ENCODE results near the gene TUSC7.

TUSC7 gene

GRCh38 chr3:116709479-116709878 is at the start of gene TUSC7:
TSS of gene TUSC7 (plus strand) at chr3:116709779.
- DNase-seq, result no peak

- DNase-seq, result no peak
These were observed 48.4 kb upstream of the TUSC7 start for GRCh38 chr3:116661196-116661595.

- no peak for DNase-seq
These were observed 46.1 kb upstream of the TUSC7 start for GRCh38 chr3:116663161-116664110.

- no peak for DNase-seq
These were observed 42.3 kb upstream of the TUSC7 start for GRCh38 chr3:116667324-116667723.

- DNase-seq, result no peak
These were observed 41.8 kb upstream of the TUSC7 start for GRCh38 chr3:116667791-116668190.

- DNase-seq, result no peak
These were observed 40.0 kb upstream of the TUSC7 start for GRCh38 chr3:116669576-116669975.

GRCh38 chr3:116671151-116671550 is 38.4 kb upstream of the TUSC7 start:
- no peak for DNase-seq

GRCh38 chr3:116678853-116679252 is 30.7 kb upstream of the TUSC7 start:
- DNase-seq, result no peak

GRCh38 chr3:116691041-116691440 is 18.5 kb upstream of the TUSC7 start:
- DNase-seq, result no peak

- DNase-seq, result no peak
These were observed 8.5 kb upstream of the TUSC7 start for GRCh38 chr3:116701070-116701469.

GRCh38 chr3:116702334-116702733 is 7.2 kb upstream of the TUSC7 start:
- DNase-seq, result no peak

GRCh38 chr3:116707531-116707930 is 2.0 kb upstream of the TUSC7 start:
- DNase-seq, result no peak

- no peak for DNase-seq
These were observed 6.9 kb downstream of the TUSC7 start for GRCh38 chr3:116716490-116716889.

- DNase-seq, result no peak
These were observed 8.0 kb downstream of the TUSC7 start for GRCh38 chr3:116717566-116717965.

- DNase-seq, result no peak
These were observed 18.9 kb downstream of the TUSC7 start for GRCh38 chr3:116728454-116728853.

- DNase-seq, result no peak
These were observed 24.7 kb downstream of the TUSC7 start for GRCh38 chr3:116734243-116734642.

- DNase-seq, result no peak
These were observed 30.1 kb downstream of the TUSC7 start for GRCh38 chr3:116739678-116740077.

- DNase-seq, result no peak
These were observed 30.7 kb downstream of the TUSC7 start for GRCh38 chr3:116740293-116740692.

GRCh38 chr3:116741467-116741866 is 31.9 kb downstream of the TUSC7 start:
- DNase-seq, result no peak

GRCh38 chr3:116743062-116743461 is 33.5 kb downstream of the TUSC7 start:
- DNase-seq, result no peak

- DNase-seq, result peak in 2 of 3 experiments; percentile 5 to 23
These were observed 39.8 kb downstream of the TUSC7 start for GRCh38 chr3:116749388-116749787.

GRCh38 chr3:116757315-116757714 is 47.7 kb downstream of the TUSC7 start:
- no peak for DNase-seq

GRCh38 chr3:116759316-116759715 is 49.7 kb downstream of the TUSC7 start:
- no peak for DNase-seq
